ACHN (cell line): ENCODE measurements around the gene THOP1.

Experiments
- DNase-seq: peaks from one replicate; pipeline ENCODE4 v3.0.0-alpha.2; 2015
- in situ Hi-C: cut with HindIII; loops from 2 replicates; pipeline ENCODE4 v1.10.0; 2017; ENCODE audit warnings: low sequenced_read_pairs, low pct_ligation_motif_present, low pct_unique_long_range_greater_than_20kb

Gene THOP1

GRCh38 chr19:2785244-2785997, at the start of gene THOP1:
Gene THOP1 (plus strand): TSS chr19:2785503. CDS start chr19:2785663, 160 bp downstream.
- in situ Hi-C loops, result no loop called here
- peak; percentile 98 for DNase-seq

- in situ Hi-C loops, result no loop called here
- DNase-seq, result no peak
Measured at GRCh38 chr19:2736550-2737190, 48.6 kb upstream of the THOP1 start.

GRCh38 chr19:2739602-2740313, 45.5 kb upstream of the THOP1 start, which contains the start of gene SLC39A3:
Gene SLC39A3 (minus strand): TSS chr19:2740017. CDS start chr19:2737257, 2,760 bp downstream.
- in situ Hi-C loops, result no loop called here
- DNase-seq, result peak; percentile 98

- no peak for DNase-seq
- in situ Hi-C loops, result no loop called here
Measured at GRCh38 chr19:2740314-2740656, 45.0 kb upstream of the THOP1 start.

- no peak for DNase-seq
- in situ Hi-C loops, result no loop called here
Measured at GRCh38 chr19:2743099-2743498, 42.2 kb upstream of the THOP1 start.

- DNase-seq, result no peak
- in situ Hi-C loops, result no loop called here
Measured at GRCh38 chr19:2744113-2744512, 41.2 kb upstream of the THOP1 start.

- in situ Hi-C loops, result no loop called here
- DNase-seq, result no peak
Measured at GRCh38 chr19:2747349-2747748, 38.0 kb upstream of the THOP1 start.

- in situ Hi-C loops, result no loop called here
- no peak for DNase-seq
Measured at GRCh38 chr19:2750808-2751437, 34.4 kb upstream of the THOP1 start.

- DNase-seq, result no peak
- in situ Hi-C loops, result no loop called here
Measured at GRCh38 chr19:2751438-2751830, 33.9 kb upstream of the THOP1 start.

GRCh38 chr19:2754659-2755447, 30.4 kb upstream of the THOP1 start:
- in situ Hi-C loops, result no loop called here
- DNase-seq, result no peak

- in situ Hi-C loops, result no loop called here
- no peak for DNase-seq
Measured at GRCh38 chr19:2755448-2755705, 29.9 kb upstream of the THOP1 start.

- no peak for DNase-seq
- in situ Hi-C loops, result no loop called here
Measured at GRCh38 chr19:2755811-2756210, 29.5 kb upstream of the THOP1 start.

GRCh38 chr19:2756477-2756876, 28.8 kb upstream of the THOP1 start:
- no peak for DNase-seq
- in situ Hi-C loops, result no loop called here

GRCh38 chr19:2756921-2757881, 28.1 kb upstream of the THOP1 start:
- DNase-seq, result no peak
- in situ Hi-C loops, result no loop called here

- no peak for DNase-seq
- in situ Hi-C loops, result no loop called here
Measured at GRCh38 chr19:2758601-2759313, 26.5 kb upstream of the THOP1 start.

- DNase-seq, result no peak
- in situ Hi-C loops, result no loop called here
Measured at GRCh38 chr19:2759362-2759761, 25.9 kb upstream of the THOP1 start.

- no peak for DNase-seq
- in situ Hi-C loops, result no loop called here
Measured at GRCh38 chr19:2759965-2760364, 25.3 kb upstream of the THOP1 start.
